OCI-LY7 (cell line): Measurements from ENCODE around the gene GTF2F1. TPM values are rescaled to one million over a fixed set of nuclear protein-coding genes. Genes with fewer than 3 reads are reported as not detected.

Experiments
- BruUV-seq: library from RNA; stranded (reverse); fragments of 400-500 nt; replicated peaks from 2 replicates; lab custom pipeline; 2021; lab: Mats Ljungman, UMichigan
- CTCF ChIA-PET: fragments of 300-600 bp; sonication (Branson Sonifier 250); formaldehyde crosslinking; loops from one replicate; lab custom pipeline; 2022; ENCODE audit warnings: antibody characterized with exemption; ENCODE audit not compliant: unreplicated experiment; lab: Charles Lee
- POLR2A ChIA-PET: fragments of 300-600 bp; sonication (Branson Sonifier 250); formaldehyde crosslinking; loops from one replicate; lab custom pipeline; 2022; ENCODE audit warnings: antibody characterized with exemption; lab: Charles Lee
- DNase-seq: peaks from one replicate; pipeline ENCODE4 v3.0.0-alpha.2; 2015; ENCODE audit warnings: low spot score
- H2AFZ ChIP-seq: fragments of 200-600 bp; sonication (generic), shearing (Covaris generic); 2 replicates; pipeline ENCODE4 v1.6.1; 2014; ENCODE audit warnings: mild to moderate bottlenecking, antibody characterized with exemption, low read length, moderate library complexity
- H3K27ac ChIP-seq: fragments of 200-600 bp; sonication (generic); 2 replicates; pipeline ENCODE4 v1.5.1; 2014; ENCODE audit warnings: mixed run types, low read depth, mild to moderate bottlenecking, moderate library complexity, low read length, inconsistent platforms; ENCODE audit not compliant: poor library complexity, severe bottlenecking
- H3K36me3 ChIP-seq: fragments of 200-600 bp; sonication (generic); 2 replicates; pipeline ENCODE4 v1.6.1; 2014; ENCODE audit warnings: mild to moderate bottlenecking, antibody characterized with exemption, low read length, moderate library complexity, mixed read lengths; ENCODE audit not compliant: insufficient read depth
- H3K4me1 ChIP-seq: fragments of 200-600 bp; sonication (generic); 2 replicates; pipeline ENCODE4 v1.5.1; 2014; ENCODE audit warnings: mild to moderate bottlenecking, low read length; ENCODE audit not compliant: insufficient read depth, poor library complexity, severe bottlenecking
- H3K4me2 ChIP-seq: fragments of 200-600 bp; sonication (generic); 2 replicates; pipeline ENCODE4 v1.6.1; 2014; ENCODE audit warnings: mild to moderate bottlenecking, low read length
- H3K4me3 ChIP-seq: fragments of 200-600 bp; sonication (generic); 2 replicates; pipeline ENCODE4 v1.5.1; 2014; ENCODE audit warnings: mild to moderate bottlenecking, low read depth, low read length; ENCODE audit not compliant: poor library complexity, severe bottlenecking
- H3K79me2 ChIP-seq: fragments of 200-600 bp; sonication (generic); 2 replicates; pipeline ENCODE4 v1.6.1; 2016; ENCODE audit warnings: low read depth, mild to moderate bottlenecking, low read length, moderate library complexity, mixed read lengths; ENCODE audit not compliant: insufficient read depth
- H3K9me2 ChIP-seq: fragments of 200-600 bp; sonication (generic); 2 replicates; pipeline ENCODE4 v1.6.1; 2016; ENCODE audit warnings: mild to moderate bottlenecking, low read length, mixed read lengths; ENCODE audit not compliant: insufficient read depth
- H3K9me3 ChIP-seq: fragments of 200-600 bp; sonication (generic); 2 replicates; pipeline ENCODE4 v1.6.1; 2014; ENCODE audit warnings: mild to moderate bottlenecking, mixed run types, low read length, mixed read lengths
- H4K20me1 ChIP-seq: fragments of 200-600 bp; sonication (generic); 2 replicates; pipeline ENCODE4 v1.6.1; 2014; ENCODE audit warnings: mild to moderate bottlenecking, antibody characterized with exemption, low read length, moderate library complexity, mixed read lengths; ENCODE audit not compliant: insufficient read depth
- EZH2phosphoT487 ChIP-seq: fragments of 200-600 bp; sonication (generic); IDR thresholded peaks from 2 replicates; pipeline ENCODE4 v1.6.1; 2018; ENCODE audit warnings: low read depth, borderline replicate concordance, mild to moderate bottlenecking, mixed run types, antibody characterized with exemption, low read length, moderate library complexity, mixed read lengths
- intact Hi-C: fragments of 100-400 bp; cut with micrococcal nuclease; formaldehyde crosslinking; loops from one replicate; pipeline ENCODE4 v1.10.0; 2022; ENCODE audit not compliant: unreplicated experiment
- total RNA-seq, 2 experiments: library from RNA; depleted of rRNA in 1 of 2; stranded (reverse); fragments of >200 nt in 1 of 2; shearing (Covaris generic) in 1 of 2; gene quantifications; 2 replicates each; pipeline ENCODE4 v1.2.3, GENCODE V29; 2014 to 2022
- TF ChIP-seq, protein P1 (sequence below): fragments of 200-600 bp; sonication (generic); conservative IDR thresholded peaks from 2 replicates; pipeline ENCODE4 v1.5.1; 2014; ENCODE audit warnings: mild to moderate bottlenecking, antibody characterized with exemption, low read length, moderate library complexity, mixed read lengths

The GTF2F1 gene
- total RNA-seq, 2 experiments from 2014 or later, result 31.1 to 43.2 TPM

DNA sequence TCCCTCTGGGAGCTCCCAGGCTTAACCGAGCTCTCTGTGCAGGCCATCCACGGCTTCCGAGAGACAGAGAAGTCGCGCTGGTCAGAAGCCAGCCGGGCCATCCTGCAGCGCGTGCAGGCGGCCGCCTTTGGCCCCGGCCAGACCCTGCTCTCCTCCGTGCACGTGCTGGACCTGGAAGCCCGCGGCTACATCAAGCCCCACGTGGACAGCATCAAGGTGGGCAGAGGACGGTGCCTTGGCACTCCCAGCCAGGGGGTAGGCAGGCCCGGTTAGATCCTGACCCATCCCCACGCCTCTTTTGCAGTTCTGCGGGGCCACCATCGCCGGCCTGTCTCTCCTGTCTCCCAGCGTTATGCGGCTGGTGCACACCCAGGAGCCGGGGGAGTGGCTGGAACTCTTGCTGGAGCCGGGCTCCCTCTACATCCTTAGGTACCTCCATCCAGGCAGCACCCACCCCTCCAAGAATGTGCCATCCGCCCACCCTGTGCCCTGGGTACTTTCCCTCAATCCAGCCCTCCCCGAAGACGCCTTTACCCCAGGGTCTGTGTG lies 18.7 kb downstream of the GTF2F1 start:
- Histone ChIP-seq H3K9me3 (no peaks in the 10 kb centered on the region), H3K27ac (peak overlapping the region; percentile 50), H2AFZ (peak overlapping the region; percentile 67; the same call in 1 of the 2 replicates), H3K79me2 (no peaks in the 10 kb centered on the region), H3K4me1 (peaks cover 13% of the 10 kb centered on the region), H4K20me1 (no peaks in the 10 kb centered on the region), H3K9me2 (no peaks in the 10 kb centered on the region), H3K36me3 (peaks cover 17% of the 10 kb centered on the region), H3K4me3 (peak overlapping the region; percentile 68), H3K4me2 (peak overlapping the region; percentile 84)
- ChIA-PET POLR2A (interaction anchor here (0.5 kb wide), 1 partner anchor 13 kb away, joined by 3 read pairs; the partner anchor contains the start of gene CLPP), CTCF (no interaction called here)
- intact Hi-C loops, result no loop called here
- DNase-seq, result no peak
- BruUV-seq, result TSS peak; percentile 60
- TF ChIP-seq, protein P1, sequence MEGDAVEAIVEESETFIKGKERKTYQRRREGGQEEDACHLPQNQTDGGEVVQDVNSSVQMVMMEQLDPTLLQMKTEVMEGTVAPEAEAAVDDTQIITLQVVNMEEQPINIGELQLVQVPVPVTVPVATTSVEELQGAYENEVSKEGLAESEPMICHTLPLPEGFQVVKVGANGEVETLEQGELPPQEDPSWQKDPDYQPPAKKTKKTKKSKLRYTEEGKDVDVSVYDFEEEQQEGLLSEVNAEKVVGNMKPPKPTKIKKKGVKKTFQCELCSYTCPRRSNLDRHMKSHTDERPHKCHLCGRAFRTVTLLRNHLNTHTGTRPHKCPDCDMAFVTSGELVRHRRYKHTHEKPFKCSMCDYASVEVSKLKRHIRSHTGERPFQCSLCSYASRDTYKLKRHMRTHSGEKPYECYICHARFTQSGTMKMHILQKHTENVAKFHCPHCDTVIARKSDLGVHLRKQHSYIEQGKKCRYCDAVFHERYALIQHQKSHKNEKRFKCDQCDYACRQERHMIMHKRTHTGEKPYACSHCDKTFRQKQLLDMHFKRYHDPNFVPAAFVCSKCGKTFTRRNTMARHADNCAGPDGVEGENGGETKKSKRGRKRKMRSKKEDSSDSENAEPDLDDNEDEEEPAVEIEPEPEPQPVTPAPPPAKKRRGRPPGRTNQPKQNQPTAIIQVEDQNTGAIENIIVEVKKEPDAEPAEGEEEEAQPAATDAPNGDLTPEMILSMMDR, result no peak
- no peak for TF ChIP-seq EZH2phosphoT487

- BruUV-seq, result no TSS peak
- ChIA-PET CTCF (no interaction called here), POLR2A (interaction anchor here (0.5 kb wide), 1 partner anchor 147 kb away, joined by 4 read pairs; no protein-coding TSS in a partner anchor)
- Histone ChIP-seq H3K9me2 (no peaks in the 10 kb centered on the region), H3K36me3 (peaks cover 17% of the 10 kb centered on the region), H3K4me2 (peak overlapping the region; percentile 84), H2AFZ (peak overlapping the region; percentile 67; the same call in 1 of the 2 replicates), H3K4me3 (peak overlapping the region; percentile 68), H3K9me3 (no peaks in the 10 kb centered on the region), H4K20me1 (no peaks in the 10 kb centered on the region), H3K27ac (peak overlapping the region; percentile 50), H3K79me2 (no peaks in the 10 kb centered on the region), H3K4me1 (peaks cover 13% of the 10 kb centered on the region)
- intact Hi-C loops, result loop anchor here (2.0 kb wide), 2 partner anchors 51 to 363 kb away; partner anchors contain the start of genes GPR108 and KHSRP
- DNase-seq, result no peak
- TF ChIP-seq, protein P1, result no peak
- TF ChIP-seq EZH2phosphoT487, result no peak
Observed at GRCh38 chr19:6373813-6374108, 19.2 kb downstream of the GTF2F1 start.
